K562 (cell line): ENCODE data around the gene RFPL3. TPM values are rescaled to one million over a fixed set of nuclear protein-coding genes. Genes with fewer than 3 reads are reported as not detected.

Source experiments
- ATAC-seq: fragments of 200-7000 bp; cut with Tn5 transposase; 3 replicates; pipeline ENCODE4 v1.9.1; 2020; ENCODE audit warnings: moderate library complexity
- BruUV-seq: library from RNA; stranded (reverse); fragments of 400-500 nt; replicated peaks from 2 replicates; lab custom pipeline; 2021; lab: Mats Ljungman, UMichigan
- CTCF ChIA-PET: fragments of 300-600 bp; formaldehyde crosslinking; extraction: SDS; loops from one replicate; lab custom pipeline; 2021; ENCODE audit warnings: low intra/inter-chr PET ratio; lab: Yijun Ruan, JAX
- POLR2A ChIA-PET: fragments of 300-600, 350-650 bp; sonication (Branson Sonifier 250); formaldehyde crosslinking; extraction: SDS; loops from one replicate; lab custom pipeline; 2021; ENCODE audit warnings: antibody characterized with exemption, inconsistent platforms; lab: Yijun Ruan, JAX
- DNase-seq, 4 experiments: peaks; one replicate each; pipeline versions ENCODE4 v3.0.0 to v3.0.0-alpha.2; 2011 to 2018; ENCODE audit warnings: low spot score in 3 of 4, mixed read lengths in 3 of 4; ENCODE audit errors: extremely low read depth in 1 of 4
- FAIRE-seq: peaks from 2 replicates; lab custom pipeline; 2011; peaks lifted over from hg19 to GRCh38; lab: Jason Lieb, UNC
- H2AFZ ChIP-seq: 2 replicates; pipeline ENCODE4 v1.6.0; 2011; ENCODE audit warnings: low read depth, low read length, control low read depth, inconsistent platforms
- H3K27ac ChIP-seq: fragments of 200-600 bp; 3 replicates; pipeline ENCODE4 v1.8.0; 2011; ENCODE audit warnings: low read depth, mild to moderate bottlenecking, control low read depth, inconsistent platforms, low read length, moderate library complexity, mixed read lengths; ENCODE audit errors: extremely low read depth
- H3K27me3 ChIP-seq, 2 experiments: fragments of 300-600 bp in 1 of 2; 2 replicates in 1 of 2; 3 replicates in 1 of 2; pipeline versions ENCODE4 v1.6.0 to v1.8.0; 2011; ENCODE audit warnings: inconsistent platforms in 2 of 2, low read length in 2 of 2, mild to moderate bottlenecking in 1 of 2, mixed read lengths in 1 of 2, moderate library complexity in 1 of 2; ENCODE audit not compliant: control insufficient read depth in 2 of 2, insufficient read depth in 2 of 2
- H3K36me3 ChIP-seq: fragments of 300-600 bp; 3 replicates; pipeline ENCODE4 v1.8.0; 2011; ENCODE audit warnings: mild to moderate bottlenecking, low read length, inconsistent platforms; ENCODE audit not compliant: control insufficient read depth, insufficient read depth
- H3K4me1 ChIP-seq, 2 experiments: fragments of 200-600 bp in 1 of 2; replicated peaks in 1 of 2; 2 replicates in 1 of 2; 3 replicates in 1 of 2; pipeline versions ENCODE4 v1.5.1 to v1.8.0; 2011; ENCODE audit warnings: inconsistent platforms in 2 of 2, low read length in 2 of 2, mild to moderate bottlenecking in 1 of 2, mixed read lengths in 1 of 2, moderate library complexity in 1 of 2; ENCODE audit not compliant: control insufficient read depth in 2 of 2, insufficient read depth in 2 of 2
- H3K4me2 ChIP-seq: 2 replicates; pipeline ENCODE4 v1.6.1; 2011; ENCODE audit warnings: low read length, control low read depth, inconsistent platforms, mixed read lengths; ENCODE audit not compliant: insufficient read depth
- H3K4me3 ChIP-seq: fragments of 200-600 bp; sonication (generic), shearing (Covaris generic); 2 replicates; pipeline ENCODE4 v1.5.1; 2016; ENCODE audit warnings: control low read depth, inconsistent platforms
- H3K79me2 ChIP-seq: fragments of 200-600 bp; 3 replicates; pipeline ENCODE4 v1.8.0; 2011; ENCODE audit warnings: low read length, inconsistent platforms; ENCODE audit not compliant: control insufficient read depth, insufficient read depth
- H3K9ac ChIP-seq, 2 experiments: 2 replicates each; pipeline versions ENCODE4 v1.6.0 to v1.6.1; 2011; ENCODE audit warnings: low read depth in 2 of 2, low read length in 2 of 2, control low read depth in 1 of 2, inconsistent platforms in 1 of 2, mild to moderate bottlenecking in 1 of 2, mixed read lengths in 1 of 2; ENCODE audit not compliant: insufficient read depth in 1 of 2
- H3K9me1 ChIP-seq: one replicate; pipeline ENCODE4 v1.6.0; 2011; ENCODE audit warnings: inconsistent platforms, mild to moderate bottlenecking, low read length, moderate library complexity; ENCODE audit not compliant: control insufficient read depth, insufficient read depth
- H3K9me3 ChIP-seq: replicated peaks from 2 replicates; pipeline ENCODE4 v1.5.1; 2011; ENCODE audit warnings: low read depth, low read length, inconsistent platforms; ENCODE audit not compliant: control insufficient read depth, insufficient read depth
- H4K20me1 ChIP-seq: replicated peaks from 2 replicates; pipeline ENCODE4 v1.6.1; 2011; ENCODE audit warnings: low read length, inconsistent platforms, mixed read lengths; ENCODE audit not compliant: control insufficient read depth, insufficient read depth
- GTF3C2 ChIP-seq: IDR thresholded peaks from 3 replicates; pipeline ENCODE4 v1.6.1; 2011; ENCODE audit warnings: borderline replicate concordance, mild to moderate bottlenecking, moderate library complexity; ENCODE audit not compliant: insufficient read length; ENCODE audit errors: extremely low read depth
- HDAC6 ChIP-seq: IDR thresholded peaks from 2 replicates; pipeline ENCODE4 v1.6.1; 2012; ENCODE audit warnings: low read depth, mild to moderate bottlenecking, control low read depth, inconsistent platforms, low read length, moderate library complexity
- NCOA1 ChIP-seq: fragments of 450-650 bp; IDR thresholded peaks from 2 replicates; pipeline ENCODE4 v1.6.1; 2016; ENCODE audit warnings: low read depth
- NFRKB ChIP-seq: fragments of 450-650 bp; IDR thresholded peaks from 2 replicates; pipeline ENCODE4 v1.6.1; 2016; ENCODE audit warnings: low read depth
- NUFIP1 ChIP-seq: fragments of 450-650 bp; IDR thresholded peaks from 2 replicates; pipeline ENCODE4 v1.6.1; 2018; ENCODE audit not compliant: partially characterized antibody
- RBFOX2 ChIP-seq: fragments of 200-400 bp; formaldehyde crosslinking; IDR thresholded peaks from 2 replicates; pipeline ENCODE4 v1.6.1; 2017; ENCODE audit warnings: low read depth, mild to moderate bottlenecking, low read length, moderate library complexity
- RBM17 ChIP-seq: fragments of 200-400 bp; formaldehyde crosslinking; IDR thresholded peaks from 2 replicates; pipeline ENCODE4 v1.6.1; 2017; ENCODE audit warnings: low read depth, mild to moderate bottlenecking, low read length, borderline replicate concordance
- RNF2 ChIP-seq: sonication (generic); IDR thresholded peaks from 2 replicates; pipeline ENCODE4 v1.6.1; 2016
- U2AF2 ChIP-seq: fragments of 200-400 bp; formaldehyde crosslinking; optimal IDR thresholded peaks from 2 replicates; pipeline ENCODE3; 2017; ENCODE audit warnings: low read depth, mild to moderate bottlenecking, low read length
- WGBS: fragments of 100-300 bp; shearing (Covaris generic); methylation state at CpG from one replicate; pipeline ENCODE4 v1.1.6; 2016; ENCODE audit warnings: low coverage, mixed read lengths; ENCODE audit not compliant: insufficient coverage; ENCODE audit errors: missing lambda C conversion rate; 5-methylcytosine and 5-hydroxymethylcytosine counted together
- in situ Hi-C: fragments of 300-500 bp; cut with MboI; formaldehyde crosslinking; loops from 4 replicates; pipeline ENCODE4 v1.15.0; 2018; ENCODE audit warnings: inconsistent platforms, mixed read lengths
- intact Hi-C: fragments of 100-400 bp; cut with micrococcal nuclease; formaldehyde crosslinking; loops from 2 replicates; pipeline ENCODE4 v1.14.2; 2022
- polyA plus RNA-seq, 8 experiments: library from polyadenylated mRNA; depleted of rRNA in 4 of 8; stranded (reverse) in 5 of 8; unstranded in 3 of 8; fragments of >200 nt; fragmentation: Nextera tagmentation in 2 of 8; fragmentation: Illumina TruSeq in 1 of 8; extraction: Ambion mirVana in 2 of 8; extraction: Trizol in 1 of 8; gene quantifications; 2 replicates each; pipeline versions ENCODE4 v1.2.1 to v1.2.3, GENCODE V29; 2011 to 2014; ENCODE audit warnings: inconsistent platforms in 1 of 8, missing spikeins in 1 of 8
- total RNA-seq, 7 experiments: library from RNA; depleted of rRNA in 6 of 7; stranded (reverse); fragments of >200 nt in 6 of 7; fragmentation: Illumina TruSeq in 2 of 7; extraction: Trizol in 2 of 7; gene quantifications; 2 replicates each; pipeline versions ENCODE4 v1.2.1 to v1.2.3, GENCODE V29; 2011 to 2021; ENCODE audit warnings: low replicate concordance in 1 of 7

RFPL3 gene
- total and polyA plus RNA-seq, 9 of the 15 experiments (the other 6 are each of a cell fraction or from before 2014, with no cell fraction given) = not detected

- Histone ChIP-seq H3K36me3 (no peaks in the 10 kb centered on the region), H3K4me1 (no peaks in the 10 kb centered on the region), H3K79me2 (no peaks in the 10 kb centered on the region), H3K9me3 (no peaks in the 10 kb centered on the region), H4K20me1 (no peaks in the 10 kb centered on the region), H3K27me3 (peaks cover 3 to 37% of the 10 kb centered on the region in 2 experiments; a peak in 4 of 5 replicates), H3K27ac (no peak overlapping the region), H3K4me2 (no peak overlapping the region), H3K9me1 (no peaks in the 10 kb centered on the region), H3K9ac (no peak overlapping the region), H3K4me3 (no peak overlapping the region), H2AFZ (no peak overlapping the region)
- FAIRE-seq = no peak
- BruUV-seq = no TSS peak
- DNase-seq = no peak
- in situ Hi-C loops (no loop called here), intact Hi-C loops (no loop called here)
- ATAC-seq = no peak
- ChIA-PET CTCF (no interaction called here), POLR2A (no interaction called here)
- TF ChIP-seq NCOA1 (no peak), RBFOX2 (no peak)
- WGBS = 0% methylated on average over 11 of the region's 13 CpGs
Observed at GRCh38 chr22:32333769-32334659, 23.7 kb upstream of the RFPL3 start.

- CTCF ChIA-PET = no interaction called here
- intact Hi-C loops (no loop called here), in situ Hi-C loops (no loop called here)
- Histone ChIP-seq H2AFZ (no peak overlapping the region), H3K9ac (no peak overlapping the region), H3K27ac (no peak overlapping the region), H3K36me3 (no peaks in the 10 kb centered on the region), H3K4me1 (no peaks in the 10 kb centered on the region), H3K4me2 (no peak overlapping the region), H4K20me1 (no peaks in the 10 kb centered on the region), H3K4me3 (no peak overlapping the region), H3K79me2 (no peaks in the 10 kb centered on the region), H3K27me3 (peaks cover 9 to 45% of the 10 kb centered on the region in 2 experiments; a peak in 4 of 5 replicates), H3K9me3 (no peaks in the 10 kb centered on the region), H3K9me1 (no peaks in the 10 kb centered on the region)
- FAIRE-seq (no peak), ATAC-seq (no peak), DNase-seq (no peak)
- 0% methylated on average over 12 of the region's 17 CpGs for WGBS
- no TSS peak for BruUV-seq
- POLR2A ChIA-PET = no interaction called here
- TF ChIP-seq NFRKB (no peak), RBM17 (no peak), HDAC6 (no peak), GTF3C2 (no peak), U2AF2 (no peak), RNF2 (no peak), NUFIP1 (no peak)
Observed at GRCh38 chr22:32334660-32335365, 22.9 kb upstream of the RFPL3 start.
